GM20000 (cell line): ENCODE data around the gene CREM.

Experiments
- DNase-seq: peaks from one replicate; pipeline ENCODE4 v3.0.0; 2012; ENCODE audit warnings: low spot score
- CTCF ChIP-seq: IDR thresholded peaks from 2 replicates; pipeline ENCODE4 v1.5.1; 2012; ENCODE audit warnings: mild to moderate bottlenecking, control low read depth; ENCODE audit errors: extremely low read depth, missing control alignments

CREM gene

GRCh38 chr10:35172574-35172973, 45.9 kb downstream of the CREM start:
- DNase-seq, result no peak
- no peak for TF ChIP-seq CTCF

- no peak for TF ChIP-seq CTCF
- DNase-seq, result no peak
Observed at GRCh38 chr10:35178331-35178730, 51.7 kb downstream of the CREM start.

GRCh38 chr10:35182631-35183510, 56.2 kb downstream of the CREM start:
- DNase-seq, result no peak
- TF ChIP-seq CTCF, result no peak

- TF ChIP-seq CTCF, result no peak
- DNase-seq, result peak; percentile 28
Observed at GRCh38 chr10:35184527-35185171, 58.0 kb downstream of the CREM start.

- TF ChIP-seq CTCF, result no peak
Observed at GRCh38 chr10:35185260-35186034, 58.8 kb downstream of the CREM start.

GRCh38 chr10:35188954-35189353, 62.3 kb downstream of the CREM start:
- no peak for TF ChIP-seq CTCF
- DNase-seq, result no peak

More at GRCh38 chr10:35185260-35186034, 58.8 kb downstream of the CREM start:
- peak; percentile 22 for DNase-seq
